Measurements from ENCODE around the gene PLSCR4.

DNA sequence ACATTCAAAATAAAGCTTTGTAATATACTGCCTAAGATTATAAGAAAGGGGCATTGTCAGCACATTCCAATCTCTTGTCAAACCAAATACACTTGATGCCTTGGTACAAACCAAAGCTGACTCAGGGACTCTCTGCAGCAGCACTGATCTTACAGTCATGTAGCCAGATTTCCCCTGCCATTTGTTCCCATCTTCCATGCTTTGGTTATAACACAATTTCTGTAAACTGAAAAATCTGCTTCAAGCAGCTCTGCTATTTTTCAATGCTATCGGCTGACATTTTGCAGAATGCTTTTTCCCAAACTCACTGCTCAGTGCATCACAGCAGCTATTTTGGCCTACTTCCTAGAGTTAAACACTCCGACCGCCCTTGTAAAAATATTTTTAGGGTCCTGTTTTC, 108.1 kb downstream of the PLSCR4 start:
- TF ChIP-seq POLR2A (IDR thresholded peaks at IDR 0.05; ENCODE audit: extremely low read depth, insufficient read length) = no peak
- TF ChIP-seq, protein P1, sequence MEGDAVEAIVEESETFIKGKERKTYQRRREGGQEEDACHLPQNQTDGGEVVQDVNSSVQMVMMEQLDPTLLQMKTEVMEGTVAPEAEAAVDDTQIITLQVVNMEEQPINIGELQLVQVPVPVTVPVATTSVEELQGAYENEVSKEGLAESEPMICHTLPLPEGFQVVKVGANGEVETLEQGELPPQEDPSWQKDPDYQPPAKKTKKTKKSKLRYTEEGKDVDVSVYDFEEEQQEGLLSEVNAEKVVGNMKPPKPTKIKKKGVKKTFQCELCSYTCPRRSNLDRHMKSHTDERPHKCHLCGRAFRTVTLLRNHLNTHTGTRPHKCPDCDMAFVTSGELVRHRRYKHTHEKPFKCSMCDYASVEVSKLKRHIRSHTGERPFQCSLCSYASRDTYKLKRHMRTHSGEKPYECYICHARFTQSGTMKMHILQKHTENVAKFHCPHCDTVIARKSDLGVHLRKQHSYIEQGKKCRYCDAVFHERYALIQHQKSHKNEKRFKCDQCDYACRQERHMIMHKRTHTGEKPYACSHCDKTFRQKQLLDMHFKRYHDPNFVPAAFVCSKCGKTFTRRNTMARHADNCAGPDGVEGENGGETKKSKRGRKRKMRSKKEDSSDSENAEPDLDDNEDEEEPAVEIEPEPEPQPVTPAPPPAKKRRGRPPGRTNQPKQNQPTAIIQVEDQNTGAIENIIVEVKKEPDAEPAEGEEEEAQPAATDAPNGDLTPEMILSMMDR (IDR thresholded peaks at IDR 0.05; ENCODE audit: low read depth, low read length) = no peak
- TF ChIP-seq, protein P2, sequence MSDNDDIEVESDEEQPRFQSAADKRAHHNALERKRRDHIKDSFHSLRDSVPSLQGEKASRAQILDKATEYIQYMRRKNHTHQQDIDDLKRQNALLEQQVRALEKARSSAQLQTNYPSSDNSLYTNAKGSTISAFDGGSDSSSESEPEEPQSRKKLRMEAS (IDR thresholded peaks at IDR 0.05; ENCODE audit: low read depth, low read length) = no peak

Measured in NB4 (cell line).